DND-41 (cell line): ENCODE results near the gene MSMB.

Experiments used
- CTCF ChIP-seq: IDR thresholded peaks from 2 replicates; pipeline ENCODE4 v1.5.1; 2012; ENCODE audit warnings: borderline replicate concordance, low read length, moderate library complexity, mild to moderate bottlenecking; ENCODE audit not compliant: poor library complexity, severe bottlenecking; ENCODE audit errors: extremely low read depth
- EZH2 ChIP-seq: IDR thresholded peaks from 3 replicates; pipeline ENCODE4 v1.6.1; 2012; ENCODE audit warnings: borderline replicate concordance, low read depth, mild to moderate bottlenecking, moderate library complexity, low read length, inconsistent platforms; ENCODE audit not compliant: severe bottlenecking

DNA sequence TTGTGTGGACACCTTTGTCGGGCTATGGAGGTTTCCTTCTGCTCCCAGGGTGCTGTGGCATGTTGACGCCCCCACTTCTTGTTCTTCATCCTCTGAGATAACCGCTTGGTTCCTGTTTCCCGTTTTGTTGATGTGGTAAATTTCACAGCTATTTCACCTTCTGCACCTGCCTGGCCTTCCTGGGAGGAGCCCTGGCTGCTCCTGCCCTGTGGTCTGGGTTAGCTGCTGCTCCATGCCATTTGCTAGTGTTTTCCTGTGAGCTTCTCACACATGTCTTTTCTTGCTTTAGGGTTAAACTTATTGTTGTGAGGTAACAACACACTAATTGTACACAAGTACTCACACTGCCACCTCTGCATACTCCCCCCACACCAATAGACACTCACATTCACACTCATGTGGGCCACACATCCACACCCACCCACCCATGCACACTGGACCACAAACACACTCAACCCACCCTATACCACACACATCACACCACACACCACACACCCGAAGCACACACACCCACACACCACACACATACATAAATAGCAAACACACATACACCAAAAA lies 46.5 kb upstream of the MSMB start:
- TF ChIP-seq CTCF (no peak), EZH2 (no peak)
